Measurements from ENCODE around the gene ARHGAP25. TPM values are rescaled to one million over a fixed set of nuclear protein-coding genes. Genes with fewer than 3 reads are reported as not detected.
"Not testable (repeated sequence)": the region's sequence is repeated elsewhere in the genome, so short reads cannot be mapped to it uniquely, and the experiment has no call there.

ARHGAP25 gene
- total RNA-seq, 1 donor from 2014 or later: 7.3 TPM

GRCh38 chr2:68774569-68775271, 40.1 kb downstream of the ARHGAP25 start:
- DNase-seq (peak; percentile 84), ATAC-seq (ENCODE audit: poor library complexity) (peak; percentile 84)
- intact Hi-C loops (cut with DNase I): no loop called here

GRCh38 chr2:68775272-68775842, 40.7 kb downstream of the ARHGAP25 start:
- no peak for DNase-seq
- ATAC-seq (ENCODE audit: poor library complexity): peak; percentile 17
- intact Hi-C loops (cut with DNase I): no loop called here

DNA sequence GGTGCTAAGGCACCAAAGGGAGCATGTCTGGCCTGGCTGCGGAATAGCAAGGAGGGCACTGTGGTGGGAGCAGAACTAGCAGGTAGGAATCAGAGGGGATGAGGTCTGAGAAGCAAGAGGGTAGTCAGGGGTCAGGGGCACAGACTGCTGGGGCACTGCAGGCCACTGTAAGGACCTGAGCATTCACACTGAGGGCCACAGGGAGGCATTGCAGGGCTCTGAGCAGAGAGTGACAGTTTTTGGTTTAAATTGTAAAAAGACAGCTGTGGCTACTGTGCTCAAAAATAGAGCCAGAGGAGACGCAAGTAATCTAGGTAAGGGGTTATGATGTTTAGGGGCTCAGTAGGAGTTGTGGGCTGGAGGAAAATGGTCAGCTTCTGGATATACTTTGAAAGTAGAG, 41.5 kb downstream of the ARHGAP25 start:
- no peak for DNase-seq
- intact Hi-C loops (cut with DNase I): no loop called here
- no peak for ATAC-seq (ENCODE audit: poor library complexity)

DNA sequence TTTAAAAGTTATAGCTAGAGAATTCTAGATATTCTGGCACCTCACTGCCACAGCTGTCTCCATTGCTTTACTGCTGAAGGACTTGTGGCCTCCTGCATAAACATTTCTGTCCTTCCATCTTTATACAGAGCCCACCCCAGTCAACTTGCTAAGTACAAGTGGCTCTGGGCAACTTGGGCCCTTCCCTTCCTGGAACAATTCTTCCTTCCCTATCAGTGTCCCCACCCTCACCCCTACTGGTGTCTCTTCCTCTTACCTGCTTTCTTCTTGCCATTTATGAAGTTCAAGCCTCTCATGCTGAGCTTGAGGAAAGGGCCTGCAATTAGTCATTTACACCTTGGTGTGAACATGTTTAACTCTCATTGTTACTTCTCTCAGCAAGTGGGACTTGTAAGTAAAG, 45.0 kb downstream of the ARHGAP25 start:
- intact Hi-C loops (cut with DNase I): no loop called here
- ATAC-seq (ENCODE audit: poor library complexity): no peak

DNA sequence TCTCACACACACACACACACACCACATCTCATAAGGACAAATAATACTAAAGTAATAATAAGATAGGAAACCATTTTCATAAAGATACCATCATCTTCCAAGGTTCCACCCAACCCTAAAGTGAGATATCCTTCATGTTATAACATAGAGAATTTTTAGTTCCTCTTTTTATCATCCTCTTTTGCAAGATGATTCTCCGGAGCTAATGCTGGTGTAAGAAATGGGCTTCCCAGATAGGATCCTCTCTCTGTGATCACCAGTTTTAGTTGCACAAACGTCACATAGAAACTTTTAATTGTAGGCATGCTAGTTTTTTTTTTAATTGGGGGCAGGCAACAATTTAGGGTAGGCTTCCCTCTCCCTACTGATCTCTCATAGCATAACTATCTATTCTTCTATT, 49.6 kb downstream of the ARHGAP25 start:
- intact Hi-C loops (cut with DNase I): no loop called here
- ATAC-seq (ENCODE audit: poor library complexity): peak; percentile 43

More for the DNA sequence above, 45.0 kb downstream of the ARHGAP25 start:
- no peak for DNase-seq

GRCh38 chr2:68784915-68785314, 50.3 kb downstream of the ARHGAP25 start:
- intact Hi-C loops (cut with DNase I): no loop called here
- DNase-seq: no peak

More for the DNA sequence above, 49.6 kb downstream of the ARHGAP25 start:
- DNase-seq: no peak

DNA sequence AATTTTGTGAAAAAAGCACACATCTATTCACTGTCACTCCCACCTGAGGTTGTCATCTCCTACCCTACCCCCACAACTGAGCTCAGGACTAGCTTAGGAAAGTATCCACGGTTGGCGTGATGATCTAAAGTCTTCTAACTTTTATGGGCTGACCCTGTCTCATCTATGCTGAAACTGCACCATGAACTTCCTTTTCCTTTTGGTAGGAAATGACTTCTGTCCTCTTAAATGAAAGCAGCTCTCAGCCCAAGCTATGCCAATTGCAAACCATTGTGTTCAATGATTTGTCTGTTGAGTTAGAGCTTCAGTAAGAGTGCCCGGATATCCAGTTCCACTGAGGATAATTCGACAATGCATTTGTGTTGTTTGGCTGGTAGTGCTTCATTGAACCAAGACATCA, 52.7 kb downstream of the ARHGAP25 start:
- intact Hi-C loops (cut with DNase I): no loop called here
- no peak for DNase-seq
- ATAC-seq (ENCODE audit: poor library complexity): no peak

More at GRCh38 chr2:68784915-68785314, 50.3 kb downstream of the ARHGAP25 start:
- ATAC-seq (ENCODE audit: poor library complexity): peak; percentile 61

DNA sequence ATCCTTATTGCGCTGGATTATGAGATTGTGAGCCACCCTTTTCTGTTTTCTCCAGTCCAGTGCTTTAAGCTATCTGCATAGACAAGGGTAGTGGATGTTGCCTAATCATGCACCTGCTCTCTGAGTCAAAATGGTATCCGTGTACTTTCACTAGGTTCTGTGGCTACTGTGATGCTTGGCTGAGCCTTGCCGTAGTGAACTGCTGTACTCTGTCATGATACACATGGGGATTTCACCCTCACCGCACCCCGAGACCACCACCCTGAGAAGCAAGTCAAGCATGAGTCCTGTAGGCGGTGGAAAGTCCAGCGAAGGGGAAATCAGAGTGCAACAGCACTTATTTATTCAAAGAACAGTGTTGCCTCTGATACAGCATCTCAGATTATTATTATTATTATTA, 55.0 kb downstream of the ARHGAP25 start:
- ATAC-seq (ENCODE audit: poor library complexity) (no peak), DNase-seq (no peak)
- intact Hi-C loops (cut with DNase I): no loop called here

DNA sequence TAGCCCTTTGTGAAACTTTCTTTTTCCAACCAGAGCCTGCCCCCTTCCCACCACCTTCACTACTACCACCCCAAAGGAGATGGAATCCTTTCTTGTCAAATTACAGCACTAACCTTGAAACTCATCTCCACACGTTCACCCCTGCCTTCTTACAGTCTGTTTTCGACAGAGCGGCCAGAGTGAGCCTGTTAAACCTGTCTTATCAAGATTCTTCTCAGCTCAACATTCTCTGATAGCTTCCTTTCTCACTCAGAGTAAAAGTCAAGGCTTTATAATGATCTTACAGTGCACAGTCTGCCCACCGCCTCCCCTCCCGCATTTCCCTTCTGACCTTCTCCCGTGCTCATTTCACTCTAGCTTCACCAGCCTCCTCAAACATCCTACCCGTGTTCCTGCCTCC, 56.0 kb downstream of the ARHGAP25 start:
- no peak for ATAC-seq (ENCODE audit: poor library complexity)
- intact Hi-C loops (cut with DNase I): no loop called here
- no peak for DNase-seq

GRCh38 chr2:68791914-68792313, 57.3 kb downstream of the ARHGAP25 start:
- ATAC-seq (ENCODE audit: poor library complexity) (no peak), DNase-seq (no peak)
- intact Hi-C loops (cut with DNase I): no loop called here

DNA sequence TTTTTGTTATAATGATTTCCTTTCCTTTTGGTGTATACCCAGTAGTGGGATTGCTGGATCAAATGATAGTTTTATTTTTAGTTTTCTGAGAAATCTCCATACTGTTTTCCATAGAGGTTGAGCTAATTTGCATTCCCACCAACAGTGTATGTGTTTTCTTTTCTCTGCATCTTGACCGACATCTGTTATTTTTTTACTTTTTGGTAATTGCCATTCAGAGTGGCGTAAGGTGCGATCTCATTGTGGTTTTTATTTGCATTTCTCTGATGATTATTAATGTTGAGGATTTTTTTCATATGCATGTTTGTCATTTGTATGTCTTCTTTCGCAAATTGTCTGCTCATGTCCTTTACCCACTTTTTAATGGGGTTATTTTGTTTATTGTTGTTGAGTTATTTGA, 58.1 kb downstream of the ARHGAP25 start:
- DNase-seq: no peak
- intact Hi-C loops (cut with DNase I): no loop called here
- no peak for ATAC-seq (ENCODE audit: poor library complexity)

- DNase-seq: no peak
- intact Hi-C loops (cut with DNase I): no loop called here
- no peak for ATAC-seq (ENCODE audit: poor library complexity)
These were observed 61.8 kb downstream of the ARHGAP25 start for GRCh38 chr2:68796295-68796905.

DNA sequence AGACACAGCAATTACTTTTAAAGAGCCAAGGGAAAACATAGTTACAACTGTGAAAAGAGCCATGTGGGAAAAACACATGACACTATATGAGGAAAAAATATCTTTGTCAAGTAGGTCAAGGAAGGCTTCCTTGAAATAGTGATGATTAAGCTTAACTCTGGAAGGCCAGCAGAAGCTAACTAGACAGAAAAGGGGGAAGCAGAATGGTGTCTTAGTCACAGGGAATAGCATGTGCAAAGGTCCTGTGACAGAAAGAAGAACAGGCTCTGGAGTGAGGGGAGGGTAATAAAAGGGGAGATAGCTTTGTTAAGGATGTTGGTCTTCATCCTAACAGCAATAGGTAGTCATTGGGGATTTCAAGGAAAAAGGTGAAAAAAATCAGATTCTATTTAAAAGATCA, 64.0 kb downstream of the ARHGAP25 start:
- intact Hi-C loops (cut with DNase I): no loop called here
- peak; percentile 27 for ATAC-seq (ENCODE audit: poor library complexity)
- DNase-seq: no peak

DNA sequence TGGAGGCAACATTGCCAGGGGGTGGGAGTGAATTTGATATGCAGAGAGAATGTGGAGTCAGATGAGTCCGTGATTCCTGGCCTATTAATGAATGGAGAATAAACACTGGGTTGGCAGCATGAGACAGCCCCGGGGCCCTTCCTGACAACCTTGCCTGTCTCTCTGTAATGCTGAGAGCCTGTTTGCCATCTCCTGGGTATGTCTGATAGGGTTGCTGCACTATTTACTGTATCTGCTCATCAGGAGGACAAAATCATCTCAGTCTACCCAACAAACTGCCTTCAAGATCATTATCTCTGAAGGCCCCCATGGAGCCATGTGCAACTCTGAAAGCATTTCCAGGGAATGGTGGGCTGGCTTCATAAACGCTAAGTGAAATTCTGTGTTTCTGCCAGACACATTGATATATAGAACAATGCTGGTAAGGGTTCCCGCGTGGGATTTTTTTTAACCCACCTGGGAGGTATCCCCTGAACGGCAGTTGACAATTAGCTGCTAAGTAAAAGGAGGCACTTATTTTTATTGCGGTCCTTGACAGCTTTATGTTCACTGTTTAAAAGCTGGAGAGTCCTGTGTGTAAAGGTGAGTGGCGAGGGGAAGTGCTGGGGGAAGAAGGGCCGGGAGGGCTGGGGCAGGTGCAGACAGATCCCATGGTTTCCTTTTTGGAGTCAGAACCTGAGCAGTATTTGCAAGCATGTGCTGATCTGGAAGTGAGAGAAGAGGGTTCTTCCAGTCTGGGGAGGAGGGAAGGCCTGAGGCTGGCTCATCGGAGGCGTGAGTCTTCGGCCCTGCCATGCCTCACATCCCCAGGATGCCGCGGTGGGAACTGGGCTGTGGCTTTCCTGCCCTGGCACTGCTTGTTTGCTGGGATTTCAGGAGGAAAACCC, 64.8 kb downstream of the ARHGAP25 start:
- DNase-seq: no peak
- intact Hi-C loops (cut with DNase I): no loop called here
- no peak for ATAC-seq (ENCODE audit: poor library complexity)

DNA sequence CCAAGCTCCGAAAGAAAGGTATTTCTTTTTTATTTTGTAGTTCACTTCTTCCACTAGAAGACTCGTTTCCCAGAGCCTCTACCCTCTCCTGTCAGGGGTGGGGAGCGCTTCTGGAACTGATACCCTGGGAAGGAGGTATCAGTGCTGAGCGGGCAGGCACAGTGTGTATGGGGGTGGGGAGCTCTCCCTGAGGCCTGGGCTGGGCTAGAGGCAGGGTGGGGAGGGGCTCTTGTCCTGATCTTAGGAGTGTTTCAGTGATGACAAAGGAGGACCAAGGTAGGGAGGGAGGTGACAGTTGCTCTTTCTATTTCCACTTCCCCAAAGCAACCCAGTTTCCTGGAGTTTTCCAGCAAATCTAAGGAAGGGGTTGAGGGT, 65.4 kb downstream of the ARHGAP25 start:
- no peak for DNase-seq
- no peak for ATAC-seq (ENCODE audit: poor library complexity)
- intact Hi-C loops (cut with DNase I): no loop called here

DNA sequence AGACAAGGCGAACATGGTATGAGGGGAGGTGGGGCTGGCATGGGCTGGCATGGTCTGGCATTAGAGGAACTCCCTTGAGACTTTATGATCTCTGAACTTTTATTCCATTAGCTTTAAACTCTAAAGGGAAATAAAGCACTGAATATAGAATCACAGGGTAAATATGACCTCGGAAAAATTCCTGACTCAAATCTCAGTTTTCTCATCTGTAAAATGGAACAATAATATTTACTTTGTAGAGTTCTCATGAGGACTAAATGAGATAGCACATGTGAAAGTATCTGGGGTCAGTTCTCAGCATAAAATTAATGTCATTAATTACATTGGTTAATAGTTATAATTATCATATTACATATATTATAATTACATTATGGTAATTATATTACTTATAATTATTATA, 65.9 kb downstream of the ARHGAP25 start:
- intact Hi-C loops (cut with DNase I): no loop called here
- DNase-seq (no peak), ATAC-seq (ENCODE audit: poor library complexity) (no peak)

GRCh38 chr2:68802161-68802560, 67.5 kb downstream of the ARHGAP25 start:
- intact Hi-C loops (cut with DNase I); DNase-seq; ATAC-seq (ENCODE audit: poor library complexity): not testable (repeated sequence)

DNA sequence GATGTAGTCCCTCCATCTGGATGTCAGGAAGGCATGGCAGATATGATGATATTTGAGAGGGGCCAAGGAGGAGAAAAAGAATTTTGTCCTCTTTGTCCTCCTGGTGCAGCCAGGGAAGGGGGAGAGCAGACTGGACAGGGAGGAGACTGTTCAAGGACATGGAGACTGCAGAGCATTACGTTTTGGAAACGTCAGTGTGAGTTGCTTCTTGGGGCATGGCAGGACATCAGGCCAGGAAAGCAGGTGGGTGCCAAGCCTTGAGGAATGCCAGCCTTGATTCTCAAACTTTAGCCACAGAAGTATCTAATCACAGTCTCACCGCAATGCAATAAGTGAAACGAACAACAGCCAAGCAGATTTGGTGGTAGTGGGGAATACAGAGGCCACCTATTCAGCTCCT, 70.4 kb downstream of the ARHGAP25 start:
- no peak for ATAC-seq (ENCODE audit: poor library complexity)
- intact Hi-C loops (cut with DNase I): no loop called here
- DNase-seq: no peak

DNA sequence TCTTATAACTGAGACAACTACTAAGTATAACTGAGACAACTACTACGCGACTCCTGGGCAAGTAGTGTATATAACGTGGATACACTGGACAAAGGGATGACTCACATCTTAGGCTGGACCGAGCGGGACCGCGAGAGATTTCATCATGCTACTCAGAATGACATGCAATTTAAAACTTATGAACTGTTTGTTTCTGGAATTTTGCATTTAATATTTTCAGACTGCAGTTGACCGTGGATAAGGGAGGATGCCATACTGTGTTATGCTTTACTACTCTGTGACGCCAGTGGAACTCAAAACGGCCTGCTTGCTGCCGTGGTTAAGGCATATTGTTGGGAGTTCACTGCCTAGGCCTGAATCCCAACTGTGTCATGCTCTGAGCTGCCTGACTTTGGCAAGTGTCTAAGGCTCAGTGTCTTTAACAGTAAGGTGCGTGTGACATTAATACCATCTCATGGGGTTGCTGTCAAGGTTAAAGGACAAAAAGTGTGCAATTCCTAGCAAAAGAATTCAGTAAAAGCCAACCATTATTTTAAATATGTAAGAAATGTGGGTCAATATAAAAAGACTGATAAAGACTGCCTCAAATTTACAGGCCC, 72.0 kb downstream of the ARHGAP25 start:
- intact Hi-C loops (cut with DNase I): no loop called here
- no peak for ATAC-seq (ENCODE audit: poor library complexity)
- DNase-seq: no peak

All from Right ventricle myocardium superior (tissue), 1 donor.